Panc1 (cell line): ENCODE measurements around the gene OTOF.

Source experiments
- TCF7L2 ChIP-seq: IDR thresholded peaks from 2 replicates; pipeline ENCODE4 v1.6.1; 2011; ENCODE audit warnings: mild to moderate bottlenecking, low read depth, low read length, inconsistent platforms
- TF ChIP-seq, protein P1 (sequence below): fragments of 450-650 bp; IDR thresholded peaks from 2 replicates; pipeline ENCODE4 v1.5.1; 2017; ENCODE audit warnings: mild to moderate bottlenecking

DNA sequence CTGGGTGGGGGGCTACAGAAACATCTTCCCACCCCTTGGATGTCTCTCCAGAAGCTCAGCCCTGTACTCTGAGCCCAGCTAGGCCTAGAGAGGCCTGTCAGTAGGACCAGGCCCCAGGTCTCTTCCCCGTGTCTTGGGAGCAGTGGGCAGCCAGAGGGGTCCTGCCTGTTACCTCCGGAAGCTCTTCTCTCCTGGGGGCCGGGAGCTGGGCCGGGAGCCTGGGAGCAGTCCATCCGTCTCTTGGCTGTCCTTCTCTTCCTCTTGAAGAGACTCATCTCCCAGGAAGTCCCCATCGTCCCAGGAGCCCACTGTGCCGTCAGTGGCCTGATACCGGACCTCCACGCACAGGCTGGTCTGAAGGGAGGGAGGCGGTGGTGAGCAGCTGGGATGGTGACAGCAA lies 38.3 kb upstream of the OTOF start:
- TF ChIP-seq, protein P1, sequence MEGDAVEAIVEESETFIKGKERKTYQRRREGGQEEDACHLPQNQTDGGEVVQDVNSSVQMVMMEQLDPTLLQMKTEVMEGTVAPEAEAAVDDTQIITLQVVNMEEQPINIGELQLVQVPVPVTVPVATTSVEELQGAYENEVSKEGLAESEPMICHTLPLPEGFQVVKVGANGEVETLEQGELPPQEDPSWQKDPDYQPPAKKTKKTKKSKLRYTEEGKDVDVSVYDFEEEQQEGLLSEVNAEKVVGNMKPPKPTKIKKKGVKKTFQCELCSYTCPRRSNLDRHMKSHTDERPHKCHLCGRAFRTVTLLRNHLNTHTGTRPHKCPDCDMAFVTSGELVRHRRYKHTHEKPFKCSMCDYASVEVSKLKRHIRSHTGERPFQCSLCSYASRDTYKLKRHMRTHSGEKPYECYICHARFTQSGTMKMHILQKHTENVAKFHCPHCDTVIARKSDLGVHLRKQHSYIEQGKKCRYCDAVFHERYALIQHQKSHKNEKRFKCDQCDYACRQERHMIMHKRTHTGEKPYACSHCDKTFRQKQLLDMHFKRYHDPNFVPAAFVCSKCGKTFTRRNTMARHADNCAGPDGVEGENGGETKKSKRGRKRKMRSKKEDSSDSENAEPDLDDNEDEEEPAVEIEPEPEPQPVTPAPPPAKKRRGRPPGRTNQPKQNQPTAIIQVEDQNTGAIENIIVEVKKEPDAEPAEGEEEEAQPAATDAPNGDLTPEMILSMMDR: no peak
- no peak for TF ChIP-seq TCF7L2
